Neuronal stem cell (in vitro differentiated cells): ENCODE results near the gene HIGD2B.

ENCODE experiments used
- DNase-seq: peaks from one replicate; pipeline ENCODE4 v3.0.0-alpha.2; 2013; ENCODE audit warnings: low spot score
- H2AFZ ChIP-seq: one replicate; pipeline ENCODE4 v1.6.1; 2013; ENCODE audit warnings: mild to moderate bottlenecking, low read length, inconsistent platforms
- H2AK5ac ChIP-seq: 2 replicates; pipeline ENCODE4 v1.6.1; 2013; ENCODE audit warnings: low read depth, mild to moderate bottlenecking, inconsistent platforms, low read length, moderate library complexity, mixed read lengths
- H2BK120ac ChIP-seq: 2 replicates; pipeline ENCODE4 v1.6.1; 2013; ENCODE audit warnings: low read depth, mild to moderate bottlenecking, inconsistent platforms, low read length, moderate library complexity, mixed read lengths
- H2BK12ac ChIP-seq: one replicate; pipeline ENCODE4 v1.6.1; 2013; ENCODE audit warnings: low read length, inconsistent platforms
- H2BK15ac ChIP-seq: 2 replicates; pipeline ENCODE4 v1.6.1; 2013; ENCODE audit warnings: mild to moderate bottlenecking, low read length, inconsistent platforms, mixed read lengths
- H2BK5ac ChIP-seq: one replicate; pipeline ENCODE4 v1.6.1; 2013; ENCODE audit warnings: inconsistent platforms, mild to moderate bottlenecking, low read length, moderate library complexity
- H3K14ac ChIP-seq: one replicate; pipeline ENCODE4 v1.6.1; 2013; ENCODE audit warnings: low read length, inconsistent platforms
- H3K18ac ChIP-seq: 2 replicates; pipeline ENCODE4 v1.6.1; 2013; ENCODE audit warnings: low read length, inconsistent platforms
- H3K23ac ChIP-seq: 2 replicates; pipeline ENCODE4 v1.6.1; 2013; ENCODE audit warnings: low read depth, mild to moderate bottlenecking, mixed read lengths, low read length, inconsistent platforms; ENCODE audit not compliant: poor library complexity
- H3K27ac ChIP-seq: replicated peaks from 3 replicates; pipeline ENCODE4 v1.5.1; 2013; ENCODE audit warnings: low read length, inconsistent platforms
- H3K27me3 ChIP-seq, 3 experiments: 2 replicates each; pipeline ENCODE4 v1.6.1; 2013; ENCODE audit warnings: low read length in 3 of 3, mild to moderate bottlenecking in 2 of 3, inconsistent platforms in 1 of 3, low read depth in 1 of 3, mixed read lengths in 1 of 3, moderate library complexity in 1 of 3; ENCODE audit not compliant: control insufficient read depth in 3 of 3, insufficient read depth in 3 of 3
- H3K36me3 ChIP-seq, 2 donors: replicated peaks in 1 of 2; 2 replicates each; pipeline ENCODE4 v1.6.1; 2013; ENCODE audit warnings: low read length in 2 of 2; ENCODE audit not compliant: control insufficient read depth in 2 of 2, insufficient read depth in 2 of 2
- H3K4ac ChIP-seq: 2 replicates; pipeline ENCODE4 v1.6.1; 2013; ENCODE audit warnings: inconsistent platforms, mild to moderate bottlenecking, low read length, moderate library complexity
- H3K4me1 ChIP-seq, 2 donors: 1 replicate in 1 of 2; 2 replicates in 1 of 2; pipeline ENCODE4 v1.6.1; 2013; ENCODE audit warnings: low read length in 2 of 2, low read depth in 1 of 2; ENCODE audit not compliant: control insufficient read depth in 2 of 2, insufficient read depth in 1 of 2
- H3K4me2 ChIP-seq: one replicate; pipeline ENCODE4 v1.6.1; 2013; ENCODE audit warnings: mild to moderate bottlenecking, low read length, inconsistent platforms; ENCODE audit not compliant: insufficient read depth, poor library complexity, severe bottlenecking
- H3K4me3 ChIP-seq, 2 donors: 2 replicates each; pipeline ENCODE4 v1.5.1; 2013; ENCODE audit warnings: low read length in 2 of 2, mild to moderate bottlenecking in 2 of 2, inconsistent platforms in 1 of 2, moderate library complexity in 1 of 2
- H3K79me1 ChIP-seq: one replicate; pipeline ENCODE4 v1.6.1; 2013; ENCODE audit warnings: low read depth, mild to moderate bottlenecking, inconsistent platforms, low read length, moderate library complexity
- H3K9ac ChIP-seq: one replicate; pipeline ENCODE4 v1.6.1; 2013; ENCODE audit warnings: mild to moderate bottlenecking, low read depth, low read length, inconsistent platforms; ENCODE audit not compliant: poor library complexity
- H3K9me3 ChIP-seq, 2 donors: replicated peaks in 1 of 2; 2 replicates each; pipeline versions ENCODE3 to v1.6.1; 2013; ENCODE audit warnings: low read length in 2 of 2, mild to moderate bottlenecking in 2 of 2, inconsistent platforms in 1 of 2, low read depth in 1 of 2, mixed read lengths in 1 of 2, moderate library complexity in 1 of 2; ENCODE audit not compliant: control insufficient read depth in 2 of 2, insufficient read depth in 1 of 2
- H4K8ac ChIP-seq: one replicate; pipeline ENCODE4 v1.6.1; 2013; ENCODE audit warnings: low read depth, mild to moderate bottlenecking, inconsistent platforms, low read length, moderate library complexity
- H4K91ac ChIP-seq: one replicate; pipeline ENCODE4 v1.6.1; 2013; ENCODE audit warnings: low read length, low read depth, mild to moderate bottlenecking, inconsistent platforms; ENCODE audit not compliant: poor library complexity
- WGBS, 2 donors: extraction: QIAGEN DNeasy Blood & Tissue Kit; methylation state at CpG; one replicate each; pipeline ENCODE4 v1.1.7; 2013; ENCODE audit warnings: missing lambda C conversion rate in 2 of 2, mixed read lengths in 1 of 2; ENCODE audit not compliant: insufficient read length in 2 of 2, insufficient replicate concordance in 1 of 2; ENCODE audit errors: extremely low coverage in 2 of 2; 5-methylcytosine and 5-hydroxymethylcytosine counted together

Gene HIGD2B

DNA sequence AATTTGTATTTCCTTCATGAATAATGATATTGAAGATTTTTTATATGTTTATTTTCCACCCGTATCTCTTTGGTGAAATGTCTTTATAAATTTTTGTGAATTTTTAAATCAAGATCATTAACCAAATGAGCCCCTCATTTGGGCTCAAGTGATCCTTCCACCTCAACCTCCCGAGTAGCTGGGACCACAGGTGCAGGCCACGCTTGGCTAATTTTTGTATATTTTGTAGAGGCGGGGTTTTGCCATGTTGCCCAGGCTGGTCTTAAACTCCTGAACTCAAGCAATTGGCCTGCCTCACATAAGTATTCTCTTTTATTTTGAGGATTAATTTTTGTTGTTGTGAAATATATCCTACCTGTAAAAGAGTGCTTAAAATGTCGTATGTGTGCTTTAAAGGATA, 5.0 kb upstream of the HIGD2B start:
- H2BK120ac ChIP-seq = no peak overlapping the region
- no peak overlapping the region for H3K23ac ChIP-seq
- peaks cover 4% of the 10 kb centered on the region for H3K79me1 ChIP-seq
- no peak overlapping the region for H2AK5ac ChIP-seq
- H3K4ac ChIP-seq = no peak overlapping the region
- no peak overlapping the region for H3K27ac ChIP-seq
- no peak overlapping the region for H3K18ac ChIP-seq
- H2AFZ ChIP-seq = no peak overlapping the region
- DNase-seq = no peak
- no peak overlapping the region for H2BK12ac ChIP-seq
- H4K8ac ChIP-seq = no peak overlapping the region
- H3K27me3 ChIP-seq = no peaks in the 10 kb centered on the region
- no peaks in the 10 kb centered on the region for H3K9me3 ChIP-seq
- H4K91ac ChIP-seq = no peak overlapping the region
- H3K9ac ChIP-seq = no peak overlapping the region
- no peak overlapping the region for H3K14ac ChIP-seq
- H3K4me1 ChIP-seq = no peaks in the 10 kb centered on the region
- H2BK15ac ChIP-seq = no peak overlapping the region
- no CpG with 5 or more reads among the region's 5 CpGs for WGBS, 2 donors
- H2BK5ac ChIP-seq = no peak overlapping the region
- H3K4me3 ChIP-seq = no peak overlapping the region
- no peak overlapping the region for H3K4me2 ChIP-seq
- no peaks in the 10 kb centered on the region for H3K36me3 ChIP-seq

DNA sequence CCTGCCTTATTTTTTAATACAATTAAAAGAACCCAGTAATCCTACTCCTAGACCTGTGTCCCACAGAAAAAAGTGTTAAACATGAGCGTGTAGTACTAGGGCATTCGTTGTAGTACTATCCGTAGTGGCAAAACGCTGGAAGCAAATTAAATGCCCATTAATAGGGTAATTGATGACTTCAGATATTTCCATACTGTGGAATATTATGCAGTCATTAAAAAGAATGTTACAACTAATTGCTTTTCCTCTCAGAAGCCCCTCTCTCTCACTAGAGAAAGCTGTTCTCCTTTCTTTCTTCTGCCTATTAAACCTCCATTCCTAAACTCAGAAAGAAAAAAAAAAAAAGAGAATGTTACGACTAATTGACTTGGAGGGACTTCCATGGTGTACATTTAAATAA, 2.7 kb upstream of the HIGD2B start:
- H2BK12ac ChIP-seq = no peak overlapping the region
- no peaks in the 10 kb centered on the region for H3K36me3 ChIP-seq
- no peaks in the 10 kb centered on the region for H3K27me3 ChIP-seq
- H3K79me1 ChIP-seq = peaks cover 2% of the 10 kb centered on the region
- no peak overlapping the region for H4K8ac ChIP-seq
- no peak overlapping the region for H3K14ac ChIP-seq
- no peak overlapping the region for H3K27ac ChIP-seq
- no peaks in the 10 kb centered on the region for H3K9me3 ChIP-seq
- no peak overlapping the region for H3K23ac ChIP-seq
- no peak overlapping the region for H4K91ac ChIP-seq
- no peak overlapping the region for H3K4me2 ChIP-seq
- H3K18ac ChIP-seq = no peak overlapping the region
- H2BK120ac ChIP-seq = no peak overlapping the region
- no peak for DNase-seq
- no peak overlapping the region for H3K9ac ChIP-seq
- H2BK5ac ChIP-seq = no peak overlapping the region
- no peak overlapping the region for H3K4ac ChIP-seq
- H2AFZ ChIP-seq = no peak overlapping the region
- no peak overlapping the region for H2AK5ac ChIP-seq
- no peak overlapping the region for H2BK15ac ChIP-seq
- WGBS, 2 donors = no CpG with 5 or more reads among the region's 5 CpGs
- H3K4me1 ChIP-seq = no peaks in the 10 kb centered on the region
- no peak overlapping the region for H3K4me3 ChIP-seq

DNA sequence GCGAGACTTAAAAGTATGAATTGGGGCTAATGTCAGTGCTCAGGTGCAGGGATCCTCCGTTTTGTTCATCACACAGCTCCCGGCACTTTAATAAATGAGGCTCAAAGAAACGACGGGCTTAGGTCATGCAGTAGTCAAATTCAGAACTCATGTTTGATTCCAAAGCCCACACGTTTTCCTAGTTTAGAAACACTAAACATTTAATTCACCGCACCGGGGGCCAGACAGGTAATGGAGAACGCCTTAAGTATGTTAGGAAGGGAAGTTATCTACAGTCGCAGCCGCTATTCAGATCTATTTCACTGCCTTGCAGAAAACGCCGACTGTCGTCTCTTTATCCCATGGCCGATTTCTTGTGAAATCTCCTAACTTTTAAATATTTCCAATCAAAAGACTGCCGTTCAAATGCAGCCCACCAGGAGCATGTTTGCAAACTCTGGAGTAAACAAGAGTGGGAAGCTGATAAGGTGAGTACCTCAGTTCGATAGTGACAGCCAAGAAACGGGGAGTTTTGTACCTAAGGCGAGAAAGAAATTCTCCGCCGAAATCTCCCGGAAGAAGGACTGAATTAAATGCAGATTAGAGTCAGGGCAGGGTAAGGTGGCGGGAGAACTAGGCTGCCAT, 569 bp downstream of the HIGD2B start:
- DNase-seq = no peak
- H2AK5ac ChIP-seq = no peak overlapping the region
- peak overlapping the region; percentile 68 for H3K4me2 ChIP-seq
- H2BK15ac ChIP-seq = no peak overlapping the region
- H4K91ac ChIP-seq = no peak overlapping the region
- no peaks in the 10 kb centered on the region for H3K4me1 ChIP-seq
- peak overlapping the region; percentile 93 for H3K18ac ChIP-seq
- H2BK5ac ChIP-seq = no peak overlapping the region
- no CpG with 5 or more reads among the region's 23 CpGs for WGBS, 2 donors
- no peak overlapping the region for H4K8ac ChIP-seq
- H3K79me1 ChIP-seq = peaks cover 2% of the 10 kb centered on the region
- H3K36me3 ChIP-seq = no peaks in the 10 kb centered on the region
- no peaks in the 10 kb centered on the region for H3K9me3 ChIP-seq
- peak overlapping the region; percentile 84 for H3K9ac ChIP-seq
- H3K23ac ChIP-seq = peak overlapping the region; percentile 45
- no peak overlapping the region for H2BK12ac ChIP-seq
- no peak overlapping the region for H3K4ac ChIP-seq
- H3K14ac ChIP-seq = no peak overlapping the region
- H2AFZ ChIP-seq = peak overlapping the region; percentile 94
- H2BK120ac ChIP-seq = no peak overlapping the region
- peak overlapping the region; percentile 85 to 94 for H3K4me3 ChIP-seq
- peaks cover 0 to 9% (median 0%) of the 10 kb centered on the region in 3 experiments for H3K27me3 ChIP-seq
- H3K27ac ChIP-seq = peak overlapping the region; percentile 91

DNA sequence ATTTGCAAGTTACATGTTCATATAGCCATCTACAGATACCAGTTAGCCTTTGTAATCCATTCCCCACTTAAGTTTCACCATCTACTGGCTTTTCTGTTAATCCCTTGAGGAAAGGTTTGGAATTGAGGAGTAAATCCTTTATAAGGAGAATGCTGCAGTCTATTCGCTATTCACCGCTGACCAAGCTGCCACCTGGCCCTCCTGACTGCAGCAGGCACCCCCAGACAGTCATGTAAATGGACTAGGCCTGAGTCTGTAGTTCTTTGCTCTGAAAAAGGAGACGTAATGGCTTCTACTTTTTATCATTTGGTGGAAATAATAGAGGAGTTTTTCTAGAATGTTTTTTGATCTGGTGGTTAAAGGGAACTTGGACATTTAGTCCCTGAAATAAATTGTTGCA, 3.2 kb downstream of the HIGD2B start:
- Histone ChIP-seq H3K9me3 (no peaks in the 10 kb centered on the region), H3K14ac (no peak overlapping the region), H2BK5ac (no peak overlapping the region), H3K23ac (no peak overlapping the region), H3K18ac (no peak overlapping the region), H3K4ac (no peak overlapping the region), H3K4me1 (no peaks in the 10 kb centered on the region), H3K27me3 (peaks cover 0 to 17% (median 0%) of the 10 kb centered on the region in 3 experiments), H4K8ac (no peak overlapping the region), H3K27ac (no peak overlapping the region), H2BK12ac (no peak overlapping the region), H3K4me3 (no peak overlapping the region), H4K91ac (no peak overlapping the region), H2BK15ac (no peak overlapping the region), H3K79me1 (no peaks in the 10 kb centered on the region), H3K4me2 (no peak overlapping the region), H2AFZ (peak overlapping the region; percentile 61), H3K36me3 (no peaks in the 10 kb centered on the region), H2AK5ac (no peak overlapping the region), H2BK120ac (no peak overlapping the region), H3K9ac (no peak overlapping the region)
- DNase-seq = no peak
- no CpG with 5 or more reads among the region's 3 CpGs for WGBS, 2 donors
